IPS DF 6.9 (cell line): ENCODE data around the gene ADARB2.

Experiments used
- DNase-seq: peaks from one replicate; pipeline ENCODE4 v3.0.0-alpha.2; 2013; ENCODE audit warnings: low read depth, low spot score
- H3K27ac ChIP-seq: one replicate; pipeline ENCODE4 v1.5.1; 2013; ENCODE audit warnings: low read length, control low read depth
- H3K27me3 ChIP-seq: 2 replicates; pipeline ENCODE4 v1.6.1; 2013; ENCODE audit warnings: mild to moderate bottlenecking, low read length; ENCODE audit not compliant: control insufficient read depth, insufficient read depth
- H3K36me3 ChIP-seq: 2 replicates; pipeline ENCODE4 v1.6.1; 2013; ENCODE audit warnings: low read length; ENCODE audit not compliant: control insufficient read depth, insufficient read depth
- H3K4me1 ChIP-seq: 2 replicates; pipeline ENCODE4 v1.6.1; 2013; ENCODE audit warnings: low read length; ENCODE audit not compliant: control insufficient read depth, insufficient read depth
- H3K4me3 ChIP-seq: 2 replicates; pipeline ENCODE4 v1.5.1; 2013; ENCODE audit warnings: mild to moderate bottlenecking, low read length
- H3K9me3 ChIP-seq: 2 replicates; pipeline ENCODE4 v1.6.1; 2013; ENCODE audit warnings: low read length, inconsistent platforms; ENCODE audit not compliant: control insufficient read depth, insufficient read depth
- whole genome bisulfite sequencing: extraction: QIAGEN DNeasy Blood & Tissue Kit; methylation state at CpG from one replicate; pipeline ENCODE4 v1.1.7; 2013; ENCODE audit warnings: mixed read lengths, missing lambda C conversion rate; ENCODE audit not compliant: insufficient read length, insufficient coverage; 5-methylcytosine and 5-hydroxymethylcytosine counted together

The ADARB2 gene

DNA sequence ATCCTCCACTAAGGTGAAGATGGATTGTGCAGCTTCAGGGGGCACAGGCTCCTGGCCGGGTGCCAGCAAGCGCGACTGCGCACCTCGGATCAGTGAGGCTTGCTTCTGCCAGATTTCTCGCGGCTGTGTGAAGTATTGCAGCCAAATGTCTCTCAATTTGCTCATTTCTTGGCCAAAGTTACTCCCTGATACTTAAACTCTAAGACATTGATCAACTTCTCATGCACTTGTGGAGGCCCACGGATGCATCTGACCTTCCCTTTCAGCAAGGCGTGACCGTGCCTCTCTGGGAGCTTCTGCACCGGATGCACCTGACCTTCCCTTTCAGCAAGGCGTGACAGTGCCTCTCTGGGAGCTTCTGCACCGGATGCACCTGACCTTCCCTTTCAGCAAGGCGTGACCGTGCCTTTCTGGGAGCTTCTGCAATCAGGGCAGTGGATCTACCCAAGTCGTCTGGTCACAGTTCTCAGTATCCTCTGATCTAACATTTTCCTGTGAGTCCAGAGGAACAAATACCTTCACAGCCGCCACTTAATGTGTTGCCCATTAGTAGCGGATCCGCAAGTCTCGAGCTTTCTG is 248.3 kb downstream of the ADARB2 start:
- no peaks in the 10 kb centered on the region for H3K27me3 ChIP-seq
- no CpG with 5 or more reads among the region's 20 CpGs for WGBS
- H3K9me3 ChIP-seq = no peaks in the 10 kb centered on the region
- no peak overlapping the region for H3K27ac ChIP-seq
- H3K4me3 ChIP-seq = no peak overlapping the region
- H3K36me3 ChIP-seq = no peaks in the 10 kb centered on the region
- H3K4me1 ChIP-seq = 0 out of 2 replicates have a peak, but pooled peaks cover 2% of the 10 kb centered on the region
- DNase-seq = no peak

DNA sequence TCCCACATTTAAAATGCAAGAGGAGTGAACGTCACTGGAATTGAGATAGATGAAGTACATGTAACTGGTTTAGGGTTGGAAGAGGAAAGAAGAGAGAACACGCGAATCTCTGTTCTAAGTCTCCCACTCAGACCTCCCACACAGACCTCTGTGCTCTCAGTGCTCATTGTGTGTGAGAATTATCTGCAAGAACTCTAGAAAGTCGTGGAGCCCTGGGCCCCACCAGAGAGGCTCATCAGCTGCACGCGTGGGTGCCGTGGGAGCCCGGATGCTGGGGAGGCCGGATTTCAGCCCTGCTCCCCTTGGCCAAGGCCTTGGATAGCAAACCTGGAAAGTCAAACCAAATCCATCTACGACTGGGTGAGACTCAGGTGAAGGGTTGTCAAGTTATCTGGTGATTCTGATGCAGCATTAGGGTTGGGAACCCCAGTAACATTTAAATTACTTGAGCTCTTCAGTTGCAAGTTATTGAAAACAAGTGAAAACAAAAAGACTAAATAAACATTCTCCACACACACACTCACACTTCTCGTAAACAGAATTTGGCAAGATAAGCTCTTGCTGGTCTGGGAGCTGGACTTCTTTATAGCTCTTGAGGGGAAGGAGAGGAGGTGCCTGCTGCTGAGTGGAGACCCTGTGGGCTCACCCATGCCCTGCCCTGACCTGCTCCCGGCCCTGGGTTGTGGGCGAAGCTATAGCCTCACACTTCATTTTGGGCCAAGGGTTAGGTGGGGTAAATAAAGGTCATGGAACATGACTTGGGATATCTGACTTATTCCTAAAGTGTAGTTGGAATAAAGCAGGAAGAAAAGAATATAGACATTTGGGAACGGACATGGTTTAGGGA is 250.3 kb downstream of the ADARB2 start:
- WGBS = no CpG with 5 or more reads among the region's 14 CpGs
- Histone ChIP-seq H3K4me1 (0 out of 2 replicates have a peak, but pooled peaks cover 2% of the 10 kb centered on the region), H3K9me3 (no peaks in the 10 kb centered on the region), H3K27me3 (no peaks in the 10 kb centered on the region), H3K27ac (no peak overlapping the region), H3K36me3 (no peaks in the 10 kb centered on the region), H3K4me3 (no peak overlapping the region)
- DNase-seq = no peak

DNA sequence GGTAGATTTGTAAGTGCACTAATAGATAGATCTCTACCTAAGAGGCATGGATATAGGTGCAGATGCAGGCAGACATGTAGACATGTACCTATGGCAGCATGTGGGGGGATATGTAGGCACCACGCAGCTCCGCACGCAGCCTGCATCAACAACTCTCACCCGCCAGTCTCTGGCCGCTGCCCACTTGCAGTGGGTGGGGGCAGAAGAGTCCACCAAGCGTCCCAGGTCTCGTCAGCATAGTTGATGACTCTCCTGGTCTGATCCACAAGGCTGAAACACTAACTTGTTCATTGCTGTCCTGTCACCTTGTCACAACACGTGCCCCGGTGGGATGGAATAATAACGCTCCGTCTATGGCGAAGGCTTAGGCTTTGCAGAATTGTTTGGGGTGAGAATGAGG is 252.0 kb downstream of the ADARB2 start:
- DNase-seq = no peak
- Histone ChIP-seq H3K27me3 (no peaks in the 10 kb centered on the region), H3K4me1 (0 out of 2 replicates have a peak, but pooled peaks cover 2% of the 10 kb centered on the region), H3K27ac (no peak overlapping the region), H3K9me3 (no peaks in the 10 kb centered on the region), H3K4me3 (no peak overlapping the region), H3K36me3 (no peaks in the 10 kb centered on the region)
- WGBS = no CpG with 5 or more reads among the region's 12 CpGs

DNA sequence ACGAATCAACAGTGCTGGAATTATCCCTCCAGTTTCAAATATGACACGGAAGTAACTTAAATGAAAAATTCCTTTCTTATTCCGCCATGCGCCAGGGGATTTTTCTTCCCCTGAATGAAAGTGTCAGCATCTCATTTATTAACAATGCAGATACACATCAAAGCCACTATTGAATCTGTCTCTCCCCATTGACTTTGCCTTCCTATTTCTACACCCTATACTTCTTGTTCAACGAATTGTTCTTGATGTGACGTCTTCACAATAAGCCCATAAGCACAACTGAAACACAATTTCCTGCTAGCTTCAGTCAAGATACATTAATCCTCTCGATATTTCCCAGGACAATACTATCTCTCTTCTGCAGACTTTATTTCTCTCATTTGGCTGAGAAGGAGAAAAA is 253.5 kb downstream of the ADARB2 start:
- H3K4me1 ChIP-seq = 0 out of 2 replicates have a peak, but pooled peaks cover 2% of the 10 kb centered on the region
- no CpG with 5 or more reads among the region's 7 CpGs for WGBS

DNA sequence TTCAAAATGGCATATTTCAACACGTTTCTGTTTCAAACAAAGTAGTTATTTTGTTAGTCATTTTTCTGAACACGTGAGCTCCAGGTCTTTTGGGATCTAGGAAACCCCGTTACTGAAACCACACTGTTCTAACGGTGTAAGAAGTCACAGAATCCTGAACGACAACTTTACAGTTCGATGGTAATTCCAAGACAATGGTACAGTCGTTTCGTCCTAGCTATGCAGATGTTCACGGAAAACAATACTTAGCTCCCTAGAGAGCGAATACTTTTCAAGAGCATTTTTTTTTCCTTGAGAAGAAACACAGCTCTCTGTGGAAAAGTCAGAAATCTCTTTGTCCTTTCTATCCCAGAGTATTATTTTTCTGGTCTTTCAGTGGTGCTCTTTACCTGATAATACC is 254.1 kb downstream of the ADARB2 start:
- Histone ChIP-seq H3K27ac (no peak overlapping the region), H3K9me3 (no peaks in the 10 kb centered on the region), H3K36me3 (no peaks in the 10 kb centered on the region), H3K4me3 (no peak overlapping the region), H3K27me3 (no peaks in the 10 kb centered on the region), H3K4me1 (0 out of 2 replicates have a peak, but pooled peaks cover 2% of the 10 kb centered on the region)
- no peak for DNase-seq
- WGBS = no CpG with 5 or more reads among the region's 10 CpGs

More for the DNA sequence above, 253.5 kb downstream of the ADARB2 start:
- no peak overlapping the region for H3K4me3 ChIP-seq
- no peaks in the 10 kb centered on the region for H3K36me3 ChIP-seq
- DNase-seq = no peak
- H3K27ac ChIP-seq = no peak overlapping the region
- H3K9me3 ChIP-seq = no peaks in the 10 kb centered on the region
- no peaks in the 10 kb centered on the region for H3K27me3 ChIP-seq

DNA sequence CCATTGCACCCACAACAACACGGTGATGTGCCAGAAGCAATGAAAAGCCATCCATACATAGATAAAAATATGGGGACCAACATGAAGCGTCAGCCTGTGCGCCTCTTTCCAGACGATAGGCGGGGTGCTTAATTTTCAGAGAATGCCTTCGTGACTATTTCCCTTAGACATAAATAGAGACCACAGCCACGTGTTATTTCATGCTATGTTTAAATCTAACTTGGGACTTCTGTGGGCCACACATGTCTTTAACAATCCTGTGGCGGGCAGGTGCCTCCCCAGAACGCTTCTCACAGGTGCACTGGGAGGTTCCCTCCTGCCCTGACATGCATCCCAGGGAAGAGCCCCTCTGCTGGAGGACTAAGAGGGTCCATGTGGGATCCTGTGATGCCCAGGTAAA is 259.7 kb downstream of the ADARB2 start:
- no peak overlapping the region for H3K27ac ChIP-seq
- H3K27me3 ChIP-seq = no peaks in the 10 kb centered on the region

DNA sequence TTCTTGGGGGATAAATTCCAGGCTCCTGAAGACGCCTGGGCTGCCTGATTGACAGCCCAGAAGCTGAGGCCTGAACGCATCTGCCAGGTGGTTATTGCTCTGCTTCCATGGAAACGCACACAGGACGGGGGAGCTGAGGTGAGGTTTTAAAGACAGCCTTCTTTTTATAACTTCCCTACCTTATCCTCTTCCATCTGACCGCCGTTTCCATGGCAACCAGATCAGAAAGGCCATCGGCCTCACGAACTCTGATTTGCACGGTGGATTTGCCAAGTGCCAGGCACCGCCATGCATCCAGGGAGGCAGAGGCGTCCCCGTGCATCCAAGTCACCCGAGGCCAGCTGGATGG is 260.9 kb downstream of the ADARB2 start:
- WGBS = no CpG with 5 or more reads among the region's 13 CpGs
- no peak overlapping the region for H3K27ac ChIP-seq
- no peaks in the 10 kb centered on the region for H3K36me3 ChIP-seq
- DNase-seq = no peak
- no peak overlapping the region for H3K4me3 ChIP-seq
- H3K27me3 ChIP-seq = no peaks in the 10 kb centered on the region
- no peaks in the 10 kb centered on the region for H3K9me3 ChIP-seq
- H3K4me1 ChIP-seq = no peaks in the 10 kb centered on the region

More for the DNA sequence above, 259.7 kb downstream of the ADARB2 start:
- DNase-seq = no peak
- Histone ChIP-seq H3K4me3 (no peak overlapping the region), H3K4me1 (no peaks in the 10 kb centered on the region), H3K9me3 (no peaks in the 10 kb centered on the region), H3K36me3 (no peaks in the 10 kb centered on the region)
- no CpG with 5 or more reads among the region's 9 CpGs for WGBS

DNA sequence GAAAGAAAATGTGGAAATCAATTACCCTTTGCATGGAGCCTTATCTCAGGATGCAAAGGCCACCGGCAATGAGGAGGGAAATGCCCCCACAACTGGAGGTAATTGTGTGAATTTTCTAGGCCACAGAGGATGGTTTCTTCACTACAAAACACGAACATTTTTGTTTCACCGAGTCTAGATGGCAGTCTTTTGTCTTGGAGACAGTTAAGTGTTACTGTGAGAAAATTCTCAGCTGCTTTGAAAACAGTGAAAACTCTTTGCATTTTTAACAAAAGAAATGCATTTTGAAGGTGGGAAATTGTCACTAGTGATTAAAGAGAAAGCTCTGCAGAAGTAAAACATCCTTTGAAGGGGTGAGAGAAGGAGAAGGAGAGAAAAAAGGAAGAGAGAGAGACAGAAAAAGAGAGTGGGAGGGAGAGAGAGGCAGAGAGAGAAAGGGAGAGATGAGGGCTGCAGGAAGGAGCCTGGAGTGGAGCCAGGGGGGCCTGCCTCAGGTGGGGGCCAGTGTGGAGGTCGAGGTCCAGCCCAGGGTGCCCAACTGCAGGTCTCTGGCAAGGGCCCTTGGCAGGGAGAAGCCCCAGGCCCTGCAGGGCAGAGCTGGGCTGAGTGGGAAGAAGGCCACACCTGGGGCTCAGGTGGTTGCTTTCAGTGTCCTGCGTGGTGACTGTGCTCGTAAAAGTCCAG is 261.4 kb downstream of the ADARB2 start:
- no peak overlapping the region for H3K27ac ChIP-seq
- H3K36me3 ChIP-seq = no peaks in the 10 kb centered on the region
- no peaks in the 10 kb centered on the region for H3K27me3 ChIP-seq
- DNase-seq = no peak
- no peaks in the 10 kb centered on the region for H3K4me1 ChIP-seq
- no peak overlapping the region for H3K4me3 ChIP-seq
- no CpG with 5 or more reads among the region's 6 CpGs for WGBS
- H3K9me3 ChIP-seq = no peaks in the 10 kb centered on the region

DNA sequence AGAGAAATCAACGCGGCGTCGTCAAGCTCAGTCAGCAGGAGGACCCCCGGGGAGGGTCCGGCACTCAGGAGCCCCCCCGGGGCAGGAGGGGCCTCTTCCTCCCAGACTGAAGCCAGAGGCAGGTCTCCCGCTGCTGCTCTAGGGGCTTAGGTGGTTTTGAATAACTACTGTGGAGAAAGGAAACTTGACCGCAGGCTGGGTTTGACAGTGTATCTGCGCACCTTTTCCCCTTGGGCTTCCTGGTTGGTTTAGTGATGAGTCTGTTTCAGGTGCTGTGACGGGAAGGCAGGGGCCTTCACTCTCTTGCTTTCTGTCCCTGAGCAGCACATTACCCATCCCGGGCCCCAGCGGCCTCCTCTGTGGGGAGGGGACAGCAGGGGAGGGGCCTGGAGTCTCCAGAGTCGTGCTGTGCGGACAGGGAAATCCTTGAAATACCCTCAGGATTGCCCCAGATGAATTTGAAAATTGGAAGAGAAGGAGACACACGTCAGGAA is 262.2 kb downstream of the ADARB2 start:
- H3K27me3 ChIP-seq = no peaks in the 10 kb centered on the region

DNA sequence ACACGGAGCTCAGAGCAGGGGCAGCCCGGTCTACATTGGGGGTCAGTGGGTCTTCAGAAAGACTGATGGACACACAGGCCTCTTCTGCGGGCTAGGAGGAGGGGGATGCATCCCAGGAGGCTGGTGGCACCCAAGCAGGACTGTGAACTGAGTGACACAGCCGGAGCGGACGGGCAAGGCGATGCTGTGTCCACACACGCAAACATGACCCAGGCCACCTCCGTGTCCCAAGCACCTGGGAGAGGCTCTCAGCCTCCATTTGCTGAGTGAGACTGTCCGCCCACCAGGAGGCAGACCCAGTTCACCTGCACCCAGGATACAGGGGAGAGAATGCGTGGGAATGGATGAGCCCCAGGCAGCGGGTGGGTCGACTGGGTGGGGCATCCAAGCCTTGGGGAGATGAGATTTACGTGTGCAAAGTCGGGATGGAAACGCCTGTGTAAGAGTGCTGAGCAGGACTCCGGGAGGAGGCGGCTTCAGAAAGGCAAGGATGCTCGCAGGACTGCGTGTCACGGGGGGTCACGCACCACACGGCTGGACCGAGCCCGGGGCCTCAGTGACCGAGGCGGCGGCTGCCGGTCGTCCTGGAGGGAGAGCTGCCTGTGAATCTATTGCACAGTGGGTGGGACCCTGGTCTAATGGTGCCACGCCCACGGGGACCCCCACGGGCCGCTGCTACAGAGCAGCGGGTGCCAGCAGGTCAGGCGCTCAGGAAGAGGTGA is 262.8 kb downstream of the ADARB2 start:
- Histone ChIP-seq H3K36me3 (no peaks in the 10 kb centered on the region), H3K27ac (no peak overlapping the region), H3K4me3 (no peak overlapping the region), H3K4me1 (no peaks in the 10 kb centered on the region), H3K27me3 (no peaks in the 10 kb centered on the region), H3K9me3 (no peaks in the 10 kb centered on the region)
- WGBS = no CpG with 5 or more reads among the region's 36 CpGs
- no peak for DNase-seq

More for the DNA sequence above, 262.2 kb downstream of the ADARB2 start:
- no peak overlapping the region for H3K27ac ChIP-seq
- H3K36me3 ChIP-seq = no peaks in the 10 kb centered on the region
- no peaks in the 10 kb centered on the region for H3K4me1 ChIP-seq
- no peaks in the 10 kb centered on the region for H3K9me3 ChIP-seq
- no peak for DNase-seq
- no CpG with 5 or more reads among the region's 16 CpGs for WGBS
- H3K4me3 ChIP-seq = no peak overlapping the region
